Occipital lobe (tissue), 2 donors: ENCODE results near the gene ARHGEF4. TPM values are rescaled to one million over a fixed set of nuclear protein-coding genes. Genes with fewer than 3 reads are reported as not detected.

Experiments
- DNase-seq: peaks from one replicate; lab custom pipeline; 2025; lab: John Stamatoyannopoulos, UW
- total RNA-seq: library from RNA; depleted of rRNA; stranded (reverse); fragments of >200 nt; gene quantifications from one replicate; pipeline ENCODE4 v1.2.3, GENCODE V29; 2014

Gene ARHGEF4
- total RNA-seq, 1 donor from 2014 or later, result 38.7 TPM

DNA sequence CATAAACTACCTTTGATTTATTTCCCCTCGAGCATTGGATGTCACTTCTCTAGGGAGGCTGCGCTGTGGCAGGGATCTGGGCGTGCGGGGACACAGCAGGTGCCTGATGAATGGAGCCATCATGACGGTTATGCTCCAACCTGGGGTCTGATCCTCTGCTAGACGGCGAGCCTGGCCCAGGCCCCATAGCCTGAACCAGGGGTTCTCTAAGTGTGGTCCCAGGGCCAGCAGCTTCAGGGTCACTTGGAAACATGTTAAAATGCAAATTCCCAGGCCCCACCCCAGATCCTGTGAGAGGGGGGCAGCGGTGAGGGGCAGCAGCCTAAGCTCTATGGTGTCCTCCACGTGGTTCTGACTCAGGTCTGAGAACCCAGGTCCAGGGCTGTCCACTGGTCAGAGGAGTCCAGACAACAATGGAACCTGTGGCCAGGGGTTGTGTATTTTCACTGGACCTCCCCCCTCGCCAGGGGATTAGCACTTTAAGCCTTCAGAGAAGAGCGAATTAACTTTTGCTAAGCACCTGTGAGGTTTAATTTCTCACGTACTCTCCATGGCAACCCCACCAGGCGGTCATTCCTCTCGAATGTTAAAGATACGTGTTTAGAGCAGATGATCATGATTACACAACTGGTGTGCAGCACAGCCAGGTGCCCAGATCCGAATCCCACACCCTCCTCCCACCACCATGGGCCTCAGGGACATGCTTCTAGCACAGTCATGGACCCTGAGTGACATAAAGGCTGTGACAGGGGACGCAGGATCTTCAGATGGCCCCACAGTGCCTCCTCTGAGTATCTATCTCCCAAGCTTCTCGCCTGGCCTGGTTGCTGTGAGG is 1.6 kb upstream of the ARHGEF4 start:
- DNase-seq, result no peak

DNA sequence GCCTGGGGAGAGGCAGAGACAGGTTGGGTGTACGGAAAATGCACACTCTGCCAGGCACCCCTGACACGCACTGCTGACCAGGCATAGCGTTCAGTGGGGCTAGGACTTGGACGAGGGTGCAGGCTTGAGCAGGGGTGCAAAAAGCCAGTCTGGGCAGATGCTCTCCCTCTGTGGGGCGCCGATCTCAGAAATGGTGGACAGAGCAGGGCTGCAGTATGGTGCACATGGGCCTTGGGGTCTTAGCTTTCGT is 1.0 kb upstream of the ARHGEF4 start:
- DNase-seq, result no peak

- no peak for DNase-seq
Measured at GRCh38 chr2:130837175-130837810, 579 bp downstream of the ARHGEF4 start.

DNA sequence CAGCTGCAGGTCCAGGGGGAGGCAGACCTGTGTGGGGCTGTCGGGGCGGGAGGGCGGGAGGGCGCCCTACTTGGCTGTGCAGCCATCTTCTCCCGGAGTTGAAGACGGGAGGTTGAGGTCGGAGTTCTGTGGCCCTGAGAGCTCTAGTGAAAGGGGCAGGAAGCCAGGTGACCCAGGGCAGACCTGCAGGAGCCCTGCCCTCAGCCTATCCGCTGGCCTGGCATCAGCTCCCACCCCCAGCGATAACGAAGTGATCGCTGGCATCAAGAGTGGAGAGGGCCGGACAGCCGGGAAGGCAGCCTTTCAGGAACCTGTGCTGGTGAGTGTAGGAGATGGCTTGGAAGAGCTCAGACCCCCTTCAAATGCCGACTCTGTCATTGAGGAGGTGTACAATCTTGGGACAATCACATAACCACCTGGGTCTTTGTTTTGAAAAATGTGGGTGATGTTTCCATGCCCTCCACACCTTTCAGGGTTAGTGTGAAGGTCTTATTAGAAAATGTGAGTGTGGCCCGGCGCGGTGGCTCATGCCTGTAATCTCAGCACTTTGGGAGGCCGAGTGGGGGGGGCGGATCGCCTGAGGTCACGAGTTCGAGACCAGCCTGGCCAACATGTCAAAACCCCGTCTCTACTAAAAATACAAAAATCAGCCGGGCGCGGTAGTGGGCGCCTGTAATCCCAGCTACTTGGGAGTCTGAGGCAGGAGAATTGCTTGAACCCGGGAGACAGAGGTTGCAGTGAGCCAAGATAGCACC is 1.3 kb downstream of the ARHGEF4 start:
- no peak for DNase-seq

DNA sequence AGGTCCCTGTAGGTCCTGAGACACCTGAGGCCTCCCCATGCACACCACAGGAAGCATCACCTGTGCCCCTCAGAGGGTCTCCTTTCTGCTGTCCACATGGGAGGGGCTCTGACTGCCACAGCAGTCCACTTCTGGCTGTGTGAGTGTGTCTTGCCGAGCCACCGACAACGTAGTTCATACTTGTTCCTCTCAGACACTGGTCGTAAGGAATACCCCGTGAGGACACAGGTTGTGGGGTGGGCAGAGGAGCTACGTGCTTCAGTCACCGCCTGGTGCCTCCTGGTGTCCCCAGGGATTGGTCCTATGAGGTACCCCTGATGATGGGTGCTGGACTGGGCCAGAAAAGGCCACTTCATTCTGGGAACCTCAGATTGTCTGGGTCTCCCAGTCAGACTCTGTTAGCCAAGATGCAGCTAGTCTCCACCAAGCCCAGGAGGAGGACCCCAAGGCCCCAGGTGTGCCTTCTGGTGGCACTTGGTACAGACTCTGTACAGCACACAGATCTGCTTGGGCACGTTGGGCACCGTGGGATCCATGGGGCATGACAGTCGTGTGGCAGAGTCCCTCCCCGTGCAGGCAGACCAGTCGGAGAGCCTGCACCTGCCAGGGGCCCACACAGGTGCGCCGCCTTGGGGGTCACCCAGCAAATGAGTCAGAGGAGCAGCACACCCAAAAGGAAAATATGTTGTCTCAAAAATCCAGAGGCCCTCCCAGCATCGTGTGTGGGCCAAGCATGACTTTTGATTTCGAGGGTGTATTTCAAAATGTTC is 2.5 kb downstream of the ARHGEF4 start:
- no peak for DNase-seq

DNA sequence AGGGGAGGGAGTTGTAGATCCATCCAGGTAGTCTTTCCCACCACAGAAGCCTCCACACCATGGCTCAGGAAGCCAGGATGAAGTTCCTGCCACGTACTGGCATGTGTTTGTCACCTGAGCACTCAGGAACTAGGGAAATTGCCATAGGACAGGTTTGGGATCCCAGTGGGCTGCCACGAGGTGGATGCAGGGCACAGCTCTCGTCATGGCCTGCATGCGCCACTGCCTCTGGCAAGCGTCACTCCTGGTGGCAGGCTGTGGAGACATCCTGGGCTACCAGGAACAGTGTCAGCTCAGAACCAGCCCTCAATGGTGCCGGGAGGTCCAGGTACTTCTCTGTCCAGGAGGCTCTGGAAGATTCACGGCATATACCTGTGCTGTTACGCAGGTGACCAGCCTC is 3.8 kb downstream of the ARHGEF4 start:
- no peak for DNase-seq

DNA sequence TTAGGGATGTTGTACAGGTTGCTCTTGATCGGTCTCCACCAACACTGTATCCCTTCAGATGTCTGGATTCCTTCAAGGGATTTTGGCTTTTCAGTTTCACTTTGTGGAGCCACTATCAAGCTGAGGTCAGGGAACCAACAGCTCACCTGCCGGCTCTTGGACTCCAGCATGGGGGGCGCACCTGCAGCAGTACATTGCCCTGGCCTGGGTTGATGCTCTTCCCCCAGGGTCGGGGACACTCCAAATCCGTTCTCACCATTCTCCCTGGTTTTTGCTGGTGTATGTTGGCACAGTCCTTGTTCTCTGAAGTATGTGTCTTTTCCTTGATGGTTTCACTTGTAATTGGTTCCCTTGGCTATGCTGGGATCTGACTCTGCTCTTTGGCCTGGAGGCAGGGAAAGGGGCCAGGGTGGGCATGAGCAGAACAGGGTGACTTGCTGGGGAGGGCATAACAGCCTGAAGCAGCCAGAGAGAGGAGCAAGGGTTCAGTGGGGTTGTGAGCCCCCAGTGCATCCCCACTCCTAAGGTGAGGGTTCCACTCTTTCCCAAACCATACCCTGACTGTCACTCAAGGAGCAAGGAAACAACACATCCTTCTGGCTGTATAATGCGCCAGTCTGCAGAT is 5.1 kb downstream of the ARHGEF4 start:
- no peak for DNase-seq

- DNase-seq, result no peak
Measured at GRCh38 chr2:130842770-130843169, 6.1 kb downstream of the ARHGEF4 start.

GRCh38 chr2:130843321-130843985 is 6.7 kb downstream of the ARHGEF4 start:
- DNase-seq, result no peak

DNA sequence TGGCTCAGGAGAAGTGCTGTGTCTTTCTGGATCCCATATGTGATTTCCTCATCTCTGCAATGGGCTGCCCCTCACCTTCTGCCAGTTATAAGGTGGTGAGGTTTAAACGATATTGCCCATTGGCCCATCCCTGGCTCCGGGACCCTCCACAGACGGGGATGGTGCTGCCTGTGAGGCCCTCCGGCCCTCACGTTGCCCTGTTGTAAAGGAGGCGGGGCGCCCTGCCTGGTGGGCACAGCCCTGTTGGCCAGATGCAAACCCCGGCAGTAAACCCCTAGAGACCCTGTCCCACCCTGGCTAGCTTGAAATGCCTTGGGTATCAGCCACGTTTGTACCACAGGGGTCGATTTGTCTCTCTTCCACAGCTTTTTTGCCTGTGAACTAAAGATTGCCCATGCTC is 7.4 kb downstream of the ARHGEF4 start:
- no peak for DNase-seq

GRCh38 chr2:130845505-130846085 is 8.9 kb downstream of the ARHGEF4 start:
- DNase-seq, result no peak

DNA sequence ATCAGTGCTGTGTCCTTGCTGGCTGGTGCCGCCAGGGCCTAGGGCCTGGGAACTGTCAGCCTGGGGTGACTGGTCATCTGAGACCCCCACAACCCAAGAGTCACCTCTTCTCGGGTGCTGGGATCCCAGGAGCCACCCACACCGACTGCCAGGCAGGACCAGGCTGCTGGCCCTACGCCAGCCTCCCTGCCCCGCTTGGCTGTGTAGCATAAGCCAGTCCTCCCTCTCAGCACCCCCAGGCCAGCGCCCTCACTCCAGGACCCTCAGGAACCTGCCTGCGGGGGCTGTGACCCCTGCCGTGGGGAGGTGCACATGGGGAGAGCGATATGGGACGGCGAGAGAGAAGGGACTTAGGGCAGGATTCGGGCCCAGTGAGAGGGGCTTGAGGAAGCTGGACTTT is 9.5 kb downstream of the ARHGEF4 start:
- no peak for DNase-seq

DNA sequence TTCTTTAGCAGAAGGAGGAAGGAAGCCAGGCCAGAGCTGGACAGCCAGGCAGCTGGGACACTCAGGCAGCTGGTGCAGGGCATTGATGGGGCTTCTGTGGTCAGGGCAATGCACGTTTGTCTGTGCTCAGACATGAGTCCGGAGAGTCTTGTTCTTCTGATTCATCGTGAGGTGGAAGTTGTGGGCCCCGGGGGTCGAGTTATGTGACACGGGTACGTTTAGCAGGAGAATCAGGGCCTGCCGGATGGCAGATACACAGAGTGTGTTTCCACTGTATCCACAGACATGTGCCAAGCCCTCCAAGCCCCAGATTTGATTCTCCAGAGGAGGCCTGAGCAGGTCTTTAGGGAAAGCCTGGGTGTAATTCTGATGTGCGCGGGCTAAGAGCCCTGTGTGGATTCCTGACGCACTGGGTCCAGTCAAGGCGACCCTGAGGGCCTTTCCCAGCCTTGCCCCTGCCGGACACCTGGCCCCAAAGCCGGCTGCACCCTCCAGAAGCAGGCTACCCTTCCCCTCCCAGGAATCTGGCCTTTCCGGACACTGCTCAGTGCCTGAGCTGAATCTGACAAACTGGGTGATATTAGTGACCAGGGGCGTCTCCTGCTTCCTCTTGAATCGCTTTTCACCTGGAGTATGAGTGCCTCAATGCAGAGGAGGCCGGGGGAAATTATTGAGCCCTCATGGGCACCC is 10.1 kb downstream of the ARHGEF4 start:
- no peak for DNase-seq

DNA sequence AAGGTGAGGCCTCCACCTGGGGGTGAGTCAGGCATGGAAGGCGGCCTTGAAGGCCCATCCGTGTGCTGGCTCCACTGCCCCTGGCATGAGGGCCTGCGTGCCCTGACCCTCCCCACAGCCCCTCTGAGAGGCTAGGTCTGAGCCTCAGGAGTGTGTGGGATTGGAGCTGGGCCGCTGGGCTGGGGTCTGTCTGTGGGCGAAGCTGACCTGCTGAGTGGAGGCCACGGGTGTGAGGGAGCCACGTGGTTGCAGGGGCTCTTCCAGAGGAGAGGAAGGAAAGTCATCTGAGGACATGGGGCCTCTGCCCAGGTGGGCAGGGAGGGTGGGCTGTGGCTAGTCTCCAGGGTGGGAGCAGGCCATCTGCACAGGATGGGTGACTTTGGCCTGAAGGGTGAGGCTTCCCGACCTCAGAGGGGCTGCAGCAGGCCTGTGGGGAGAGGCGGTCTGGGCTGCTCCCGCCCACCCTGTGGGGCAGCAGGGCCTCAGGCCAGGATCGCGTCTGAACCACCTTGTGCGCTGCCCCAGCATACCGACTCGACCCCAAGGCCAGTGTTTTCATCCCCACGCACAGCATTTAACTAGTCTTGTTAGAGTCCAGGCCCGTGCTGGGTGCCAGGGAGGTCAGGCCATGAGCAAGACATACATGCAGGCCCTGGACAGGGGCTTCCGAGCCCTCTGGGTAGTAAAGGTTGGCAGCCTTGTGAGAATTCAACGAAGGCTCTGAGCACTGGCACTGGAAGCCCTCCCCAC is 11.2 kb downstream of the ARHGEF4 start:
- no peak for DNase-seq

DNA sequence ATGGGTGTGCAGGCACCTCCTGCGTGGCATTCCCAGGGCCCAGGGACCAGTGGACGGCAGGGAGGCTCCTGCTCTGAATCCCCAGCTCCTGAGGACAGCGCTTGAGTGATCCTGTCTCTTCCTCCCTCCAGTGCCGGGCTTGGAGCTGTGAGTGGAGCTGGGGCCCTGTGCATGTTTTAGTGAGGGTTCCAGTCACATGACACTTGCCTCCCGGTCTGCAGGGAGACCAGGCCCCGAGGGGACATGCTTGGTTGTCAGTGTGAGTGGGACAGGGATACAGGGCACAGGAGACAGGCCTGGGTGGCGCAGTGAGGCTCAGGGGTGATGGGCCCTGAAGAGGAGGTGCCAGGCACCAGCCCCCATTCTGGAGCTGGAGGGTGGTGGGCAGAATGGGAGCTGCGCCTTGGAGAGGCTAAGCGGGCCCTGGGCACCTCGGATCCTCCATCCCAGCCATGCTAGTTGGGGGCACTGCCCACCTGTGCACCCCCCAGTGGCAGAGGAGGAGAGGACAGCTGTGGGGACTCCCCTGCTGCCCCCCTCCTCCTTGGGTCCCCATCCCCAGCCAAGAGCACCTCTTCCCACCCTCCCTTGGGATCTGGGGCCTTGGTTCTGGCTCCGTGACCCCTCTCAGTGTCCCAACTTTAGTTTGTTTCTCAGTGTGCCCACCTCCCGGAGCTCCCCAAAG is 12.0 kb downstream of the ARHGEF4 start:
- DNase-seq, result no peak

DNA sequence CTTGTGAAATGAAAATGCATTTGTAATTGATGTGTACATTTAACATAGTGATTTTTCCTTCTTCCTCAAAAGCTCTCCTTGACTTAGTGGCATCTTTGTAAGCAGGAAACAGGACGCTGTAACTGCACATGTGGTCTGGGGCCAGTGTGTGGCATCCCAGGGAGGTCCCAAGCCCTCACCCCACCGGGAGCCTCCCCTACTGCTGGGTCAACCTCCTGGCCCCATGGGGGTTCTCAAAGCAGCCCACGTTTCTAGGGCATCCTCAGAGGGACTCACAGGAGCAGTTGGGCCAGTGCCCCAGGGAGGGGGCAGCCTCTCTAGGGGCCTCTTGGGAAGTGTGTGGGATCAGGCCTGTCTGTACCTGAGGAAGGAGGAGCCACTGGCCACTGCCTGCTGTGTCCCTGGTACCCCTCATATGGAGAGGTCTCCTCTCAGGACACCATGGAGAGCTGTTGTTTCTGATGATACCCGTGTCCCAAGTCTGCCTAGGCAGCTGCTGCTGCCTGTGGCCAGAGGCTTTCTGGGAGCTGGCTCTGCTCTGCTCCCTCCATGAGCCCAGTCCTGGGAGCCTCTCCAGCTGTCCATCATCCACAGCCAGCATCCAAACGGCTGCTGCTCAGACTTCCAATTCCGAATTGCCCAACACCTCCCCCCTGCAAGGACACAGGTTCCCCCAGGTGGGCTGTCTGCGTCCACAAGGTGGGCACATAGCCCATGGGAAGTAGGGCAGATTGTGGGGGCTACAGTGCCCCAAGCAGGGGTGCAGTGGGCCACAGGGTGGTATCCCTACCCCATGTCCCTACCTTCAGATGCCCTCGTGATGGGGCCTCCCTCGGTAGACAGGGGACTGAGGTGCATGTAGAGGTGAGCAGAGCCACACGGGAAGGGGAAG is 13.4 kb downstream of the ARHGEF4 start:
- DNase-seq, result no peak

- DNase-seq, result no peak
Measured at GRCh38 chr2:130850788-130851623, 14.3 kb downstream of the ARHGEF4 start.
